GM19043 (cell line): ENCODE measurements around the gene SGIP1.

Source experiments
- ATAC-seq: cut with Tn5 transposase; IDR thresholded peaks from one replicate; pipeline ENCODE4 v1.9.1; 2021; ENCODE audit warnings: low read depth; ENCODE audit not compliant: unreplicated experiment

The SGIP1 gene

GRCh38 chr1:66520655-66521054, 13.3 kb upstream of the SGIP1 start:
- no peak for ATAC-seq

DNA sequence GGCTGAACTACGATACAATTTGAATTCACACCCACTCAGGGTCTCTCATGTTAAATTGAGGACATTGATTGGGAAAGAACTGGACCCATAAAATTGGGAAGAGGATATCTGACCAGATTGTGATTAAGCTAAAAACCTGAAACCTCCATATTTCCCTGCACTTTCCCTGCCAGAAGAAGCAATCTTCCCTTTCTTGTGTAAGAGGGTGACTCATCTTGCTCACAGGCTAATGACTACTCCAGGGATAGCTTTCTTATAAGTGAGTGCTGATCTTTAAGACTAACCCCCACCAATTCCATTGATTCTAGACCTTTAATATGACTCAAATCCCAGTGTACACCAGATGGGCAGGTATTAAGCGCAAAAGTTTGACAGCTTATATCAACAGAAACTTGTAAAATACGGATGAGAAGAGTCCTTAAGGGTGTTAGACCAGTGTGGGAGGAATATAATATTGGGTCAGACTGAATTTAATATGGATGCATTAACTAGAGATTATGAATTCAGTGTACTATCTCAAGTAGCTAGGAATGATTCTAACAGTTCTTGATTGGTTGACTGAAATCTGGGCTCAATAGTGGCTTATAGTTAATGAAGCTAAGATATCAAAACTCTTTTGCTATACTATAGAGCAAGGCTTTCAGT, 12.1 kb upstream of the SGIP1 start:
- no peak for ATAC-seq

DNA sequence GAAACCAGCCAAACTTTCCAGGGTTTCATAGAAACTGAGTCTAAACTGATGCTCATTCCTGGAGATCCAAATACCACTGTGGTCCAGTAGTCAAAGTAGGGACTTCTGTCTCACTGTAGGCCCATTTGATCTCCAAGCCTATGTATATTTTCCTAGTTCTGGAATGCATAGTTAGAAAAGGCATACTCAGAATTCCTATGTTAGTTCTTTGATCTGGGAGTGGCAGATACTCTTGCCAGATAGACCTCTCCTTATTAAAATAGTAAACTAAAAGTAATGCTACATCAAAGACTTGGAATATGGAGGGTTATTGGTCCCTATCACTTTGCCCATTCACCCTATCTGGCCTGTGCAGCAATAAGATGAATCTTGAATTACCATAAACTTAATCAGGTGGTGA, 10.4 kb upstream of the SGIP1 start:
- ATAC-seq = no peak

- ATAC-seq = no peak
Observed at GRCh38 chr1:66525086-66525485, 8.9 kb upstream of the SGIP1 start.

- ATAC-seq = no peak
Observed at GRCh38 chr1:66526036-66526435, 7.9 kb upstream of the SGIP1 start.

DNA sequence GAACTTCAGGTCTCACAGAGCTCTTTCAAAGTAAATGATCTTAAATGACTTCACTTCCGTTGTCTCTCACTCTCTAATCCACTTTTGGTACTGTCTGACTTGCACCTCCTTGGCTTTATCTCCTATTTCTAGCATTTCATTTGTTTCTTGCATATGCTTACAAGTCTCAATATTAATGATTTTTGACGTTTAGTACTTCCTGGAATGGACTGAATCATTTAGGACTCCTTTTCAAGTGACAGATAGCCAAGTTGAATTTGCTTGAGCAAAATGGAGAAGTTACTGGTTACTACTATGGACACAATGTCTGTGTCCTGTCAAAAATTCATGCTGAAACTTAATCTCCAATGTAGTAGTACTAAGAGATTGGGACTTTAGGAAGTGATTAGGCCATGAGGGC, 7.0 kb upstream of the SGIP1 start:
- no peak for ATAC-seq

DNA sequence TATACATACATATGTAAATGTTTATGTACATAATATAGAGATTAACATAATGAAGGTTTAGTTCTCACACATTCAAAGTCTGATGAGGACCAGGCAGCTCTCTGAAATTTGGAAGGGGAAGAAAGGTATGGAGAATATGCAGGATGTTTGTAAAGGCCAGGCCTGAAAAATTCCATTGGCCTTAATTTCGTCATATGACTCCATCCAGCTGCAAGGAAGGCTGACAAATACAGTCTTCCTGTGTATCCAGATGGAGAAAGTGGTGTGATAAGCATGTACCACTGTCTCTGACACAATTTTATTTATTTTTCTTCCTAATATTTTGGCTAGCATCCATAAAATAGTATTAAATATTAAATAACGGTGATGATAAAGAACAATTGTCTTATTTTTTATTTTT, 6.3 kb upstream of the SGIP1 start:
- no peak for ATAC-seq

GRCh38 chr1:66528580-66528979, 5.4 kb upstream of the SGIP1 start:
- no peak for ATAC-seq

- no peak for ATAC-seq
Observed at GRCh38 chr1:66532214-66532613, 1.7 kb upstream of the SGIP1 start.

DNA sequence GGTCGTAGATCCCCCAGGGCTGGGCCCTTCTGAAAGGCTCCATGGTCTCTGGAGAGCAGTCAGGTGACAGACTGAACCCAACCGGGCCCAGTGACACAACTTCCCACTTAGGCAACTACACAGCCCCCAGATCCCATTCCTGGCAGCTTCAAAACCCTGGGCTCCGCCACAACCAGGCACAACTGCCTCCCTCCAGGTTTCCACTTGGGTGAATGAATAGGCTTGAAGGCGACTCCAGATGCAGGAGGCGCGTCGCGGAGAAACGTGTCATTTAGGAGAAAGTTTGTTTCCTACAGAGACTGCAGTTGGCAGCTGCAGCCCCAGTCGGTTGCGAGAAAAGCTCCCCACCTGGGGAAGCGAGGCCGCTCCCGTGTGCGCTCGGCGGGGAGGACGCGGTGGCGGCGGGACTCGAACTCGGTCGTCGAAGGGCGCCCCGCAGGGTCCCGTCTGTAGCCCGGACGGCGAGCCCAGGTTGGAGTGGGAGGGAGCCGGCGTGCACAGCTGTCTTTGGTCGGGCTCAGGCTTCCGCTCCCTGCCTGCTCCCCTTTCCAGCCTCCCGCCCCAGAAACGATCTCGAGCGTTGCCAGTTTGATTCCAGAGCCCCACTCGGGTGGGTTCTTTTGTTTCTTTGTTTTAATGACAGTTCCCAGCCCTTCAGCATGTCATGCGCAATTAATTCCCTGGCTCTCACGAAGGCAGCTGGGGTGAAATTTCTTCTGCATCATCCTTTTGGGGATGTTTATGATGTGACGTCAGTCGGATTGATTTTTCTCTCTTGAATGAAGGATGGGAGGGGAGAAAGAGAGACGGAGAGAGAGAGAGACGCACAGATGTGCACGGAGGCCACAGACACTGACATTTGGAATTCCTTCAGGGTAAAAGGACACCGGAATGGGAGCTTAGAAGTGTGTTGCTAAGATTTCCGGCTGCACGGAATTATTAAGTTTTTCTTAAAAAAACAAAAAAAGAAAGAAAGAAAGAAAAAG, 862 bp upstream of the SGIP1 start:
- no peak for ATAC-seq

- ATAC-seq = no peak
Observed at GRCh38 chr1:66535061-66535460, 1.1 kb downstream of the SGIP1 start.

DNA sequence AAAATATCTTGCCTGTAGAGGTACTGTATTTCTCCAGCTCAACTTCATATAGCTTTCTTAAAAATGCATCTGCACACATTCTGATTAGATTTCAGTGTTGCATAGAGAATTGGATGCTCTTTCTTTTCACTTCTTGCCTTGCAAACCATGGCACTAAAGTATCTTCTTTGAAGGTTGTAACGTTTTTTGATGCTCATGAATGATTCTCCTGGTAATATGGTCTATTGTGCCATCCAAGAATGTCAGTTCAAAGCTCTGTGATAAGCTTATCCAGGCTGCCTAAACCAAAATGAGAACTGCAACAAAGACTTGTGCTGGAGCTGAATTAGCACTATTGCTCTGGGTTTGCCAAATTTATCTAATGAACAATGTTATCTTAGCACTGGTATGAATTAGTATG, 1.9 kb downstream of the SGIP1 start:
- ATAC-seq = no peak

- ATAC-seq = no peak
Observed at GRCh38 chr1:66537718-66538117, 3.8 kb downstream of the SGIP1 start.

- no peak for ATAC-seq
Observed at GRCh38 chr1:66539491-66539890, 5.5 kb downstream of the SGIP1 start.

- no peak for ATAC-seq
Observed at GRCh38 chr1:66540434-66541032, 6.6 kb downstream of the SGIP1 start.

GRCh38 chr1:66542314-66542713, 8.4 kb downstream of the SGIP1 start:
- no peak for ATAC-seq

GRCh38 chr1:66542811-66543767, 9.1 kb downstream of the SGIP1 start:
- no peak for ATAC-seq

GRCh38 chr1:66546047-66546810, 12.3 kb downstream of the SGIP1 start:
- no peak for ATAC-seq

- ATAC-seq = no peak
Observed at GRCh38 chr1:66549017-66549416, 15.1 kb downstream of the SGIP1 start.

GRCh38 chr1:66550243-66550642, 16.3 kb downstream of the SGIP1 start:
- ATAC-seq = no peak
